RWPE1 (cell line): ENCODE data around the gene GIT2.
A peak's percentile ranks its signal among the peaks of the same experiment; 100 is the strongest.

Source experiments
- CTCF ChIA-PET: fragments of 350-600 bp; sonication (Branson Sonifier 250); formaldehyde crosslinking; extraction: SDS; loops from one replicate; lab custom pipeline; 2021; lab: Yijun Ruan, JAX
- POLR2A ChIA-PET: fragments of 400-600 bp; formaldehyde crosslinking; extraction: SDS; loops from one replicate; lab custom pipeline; 2020; ENCODE audit warnings: antibody characterized with exemption; ENCODE audit not compliant: low non-redundant PET; lab: Yijun Ruan, JAX
- DNase-seq: peaks from one replicate; pipeline ENCODE4 v3.0.0; 2012; ENCODE audit warnings: low spot score
- H3K27ac ChIP-seq: fragments of 450-650 bp; 2 replicates; pipeline ENCODE4 v1.5.1; 2017
- CTCF ChIP-seq: fragments of 450-650 bp; conservative IDR thresholded peaks from 2 replicates; pipeline ENCODE4 v1.5.1; 2017; ENCODE audit warnings: low read depth, mild to moderate bottlenecking

The GIT2 gene

GRCh38 chr12:109888179-109889020 is 107.8 kb downstream of the GIT2 start:
- peak overlapping the region; percentile 97 for H3K27ac ChIP-seq
- TF ChIP-seq CTCF = no peak
- ChIA-PET CTCF (interaction anchor here (0.6 to 1.0 kb wide), 3 partner anchors 35 to 189 kb away, joined by 3 to 4 read pairs (median 3); no protein-coding TSS in a partner anchor), POLR2A (no interaction called here)
- DNase-seq = peak; percentile 89

DNA sequence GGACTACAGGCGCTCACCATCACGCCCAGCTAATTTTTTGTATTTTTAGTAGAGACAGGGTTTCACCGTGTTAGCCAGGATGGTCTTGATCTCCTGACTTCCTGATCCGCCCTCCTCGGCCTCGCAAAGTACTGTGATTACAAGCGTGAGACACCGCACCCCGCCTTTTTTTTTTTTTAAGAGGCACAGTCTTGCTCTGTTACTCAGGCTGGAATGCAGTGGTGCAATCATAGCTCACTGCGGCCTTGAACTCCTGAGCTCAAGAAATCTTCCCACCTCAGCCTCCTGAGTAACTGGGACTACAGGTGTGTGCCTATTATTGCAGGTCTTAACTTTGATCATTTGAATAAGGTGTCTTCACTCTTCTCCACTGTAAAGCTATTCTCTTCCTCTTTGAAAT is 110.6 kb downstream of the GIT2 start:
- ChIA-PET CTCF (interaction anchor here (0.6 to 1.6 kb wide), 2 partner anchors 40 to 80 kb away, joined by 3 to 5 read pairs; no protein-coding TSS in a partner anchor), POLR2A (no interaction called here)
- peak overlapping the region; percentile 39 for H3K27ac ChIP-seq
- TF ChIP-seq CTCF = no peak
- DNase-seq = no peak

DNA sequence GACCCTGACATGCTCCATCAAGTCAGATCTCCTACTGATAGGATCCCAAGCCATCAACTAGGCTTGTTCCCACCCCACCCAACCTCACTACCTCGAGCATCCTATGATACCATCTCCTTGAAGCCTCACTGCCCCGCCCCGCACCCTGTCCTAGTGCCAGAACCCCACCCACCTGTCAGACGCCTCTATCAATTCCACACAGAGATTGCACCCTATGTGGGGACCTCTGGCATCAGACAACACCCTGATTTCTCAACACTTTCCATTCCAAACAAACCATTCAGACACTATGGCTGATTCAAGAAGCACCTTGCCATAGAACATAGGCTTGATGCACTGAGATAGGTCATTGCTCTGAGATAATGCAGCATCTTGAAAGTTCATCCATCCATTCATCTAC is 112.7 kb downstream of the GIT2 start:
- POLR2A ChIA-PET = no interaction called here
- DNase-seq = peak; percentile 28
- H3K27ac ChIP-seq = no peak overlapping the region
- CTCF ChIA-PET = interaction anchor here (0.6 to 1.2 kb wide), 2 partner anchors 30 to 45 kb away, joined by 3 to 5 read pairs; no protein-coding TSS in a partner anchor
- no peak for TF ChIP-seq CTCF

GRCh38 chr12:109881752-109882151 is 114.4 kb downstream of the GIT2 start:
- ChIA-PET POLR2A (no interaction called here), CTCF (interaction anchor here (0.5 to 1.1 kb wide), 4 partner anchors 24 to 1000 kb away, joined by 3 to 4 read pairs (median 4); no protein-coding TSS in a partner anchor)
- TF ChIP-seq CTCF = no peak
- no peak for DNase-seq
- no peak overlapping the region for H3K27ac ChIP-seq

GRCh38 chr12:109880938-109881337 is 115.2 kb downstream of the GIT2 start:
- CTCF ChIA-PET = interaction anchor here (0.6 to 1.1 kb wide), 8 partner anchors 24 to 486 kb away, joined by 3 to 7 read pairs (median 4); no protein-coding TSS in a partner anchor
- POLR2A ChIA-PET = no interaction called here
- TF ChIP-seq CTCF = no peak
- no peak for DNase-seq
- peak overlapping the region; percentile 70 for H3K27ac ChIP-seq

- ChIA-PET CTCF (interaction anchor here (0.6 to 1.1 kb wide), 6 partner anchors 23 to 485 kb away, joined by 3 to 7 read pairs (median 4); no protein-coding TSS in a partner anchor), POLR2A (interaction anchor here (0.6 kb wide), 1 partner anchor 25 kb away, joined by 3 read pairs; no protein-coding TSS in a partner anchor)
- peak; percentile 91 for TF ChIP-seq CTCF
- peak within 1 kb of the TSS; percentile 70 for H3K27ac ChIP-seq
- DNase-seq = peak; percentile 94
Measured at GRCh38 chr12:109880043-109880931, 115.9 kb downstream of the GIT2 start, which contains the start of gene GLTP. TSS of gene GLTP (minus strand) at chr12:109880541. CDS start at chr12:109880374, 167 bp downstream.
